Mesendoderm (in vitro differentiated cells): ENCODE data around the gene SSR3.

Experiments used
- DNase-seq: peaks from one replicate; pipeline ENCODE4 v3.0.0; 2013
- H2AK5ac ChIP-seq: 2 replicates; pipeline ENCODE4 v1.6.1; 2013; ENCODE audit warnings: low read length, inconsistent platforms
- H2BK120ac ChIP-seq: 2 replicates; pipeline ENCODE4 v1.6.1; 2013; ENCODE audit warnings: low read depth, mild to moderate bottlenecking, low read length, moderate library complexity, mixed read lengths
- H2BK15ac ChIP-seq: replicated peaks from 2 replicates; pipeline ENCODE4 v1.6.1; 2013; ENCODE audit warnings: low read depth, mild to moderate bottlenecking, moderate library complexity
- H2BK5ac ChIP-seq: 2 replicates; pipeline ENCODE4 v1.6.1; 2013; ENCODE audit warnings: low read length, inconsistent platforms
- H3K18ac ChIP-seq: 2 replicates; pipeline ENCODE4 v1.6.1; 2013; ENCODE audit warnings: mild to moderate bottlenecking, low read length, mixed read lengths
- H3K23ac ChIP-seq: one replicate; pipeline ENCODE4 v1.6.1; 2013; ENCODE audit warnings: low read length
- H3K27ac ChIP-seq: 2 replicates; pipeline ENCODE4 v1.5.1; 2013; ENCODE audit warnings: low read depth, mild to moderate bottlenecking, inconsistent platforms, low read length, moderate library complexity
- H3K27me3 ChIP-seq: 2 replicates; pipeline ENCODE4 v1.6.1; 2013; ENCODE audit warnings: low read length, control low read depth, mild to moderate bottlenecking, inconsistent platforms; ENCODE audit not compliant: insufficient read depth, poor library complexity
- H3K36me3 ChIP-seq: 2 replicates; pipeline ENCODE4 v1.6.1; 2013; ENCODE audit warnings: low read length, inconsistent platforms; ENCODE audit not compliant: control insufficient read depth, insufficient read depth
- H3K4ac ChIP-seq: one replicate; pipeline ENCODE4 v1.6.1; 2013; ENCODE audit warnings: low read depth, mild to moderate bottlenecking, low read length, moderate library complexity
- H3K4me1 ChIP-seq: 2 replicates; pipeline ENCODE4 v1.6.1; 2013; ENCODE audit warnings: low read depth, low read length, inconsistent platforms; ENCODE audit not compliant: control insufficient read depth
- H3K4me2 ChIP-seq: 2 replicates; pipeline ENCODE4 v1.6.1; 2013; ENCODE audit warnings: low read length
- H3K4me3 ChIP-seq: 2 replicates; pipeline ENCODE4 v1.5.1; 2013; ENCODE audit warnings: mild to moderate bottlenecking, low read length
- H3K56ac ChIP-seq: one replicate; pipeline ENCODE4 v1.6.1; 2013; ENCODE audit warnings: low read length
- H3K79me1 ChIP-seq: 2 replicates; pipeline ENCODE4 v1.6.1; 2013; ENCODE audit warnings: low read length, inconsistent platforms
- H3K79me2 ChIP-seq: 2 replicates; pipeline ENCODE4 v1.6.1; 2013; ENCODE audit warnings: mild to moderate bottlenecking, low read length; ENCODE audit not compliant: control insufficient read depth, insufficient read depth
- H3K9ac ChIP-seq: 2 replicates; pipeline ENCODE4 v1.6.1; 2013; ENCODE audit warnings: low read length, inconsistent platforms
- H4K5ac ChIP-seq: one replicate; pipeline ENCODE4 v1.6.1; 2013; ENCODE audit warnings: low read length
- H4K8ac ChIP-seq: one replicate; pipeline ENCODE4 v1.6.1; 2013; ENCODE audit warnings: low read depth, mild to moderate bottlenecking, control low read depth, low read length, moderate library complexity
- WGBS: extraction: QIAGEN DNeasy Blood & Tissue Kit; methylation state at CpG from one replicate; pipeline ENCODE4 v1.1.7; 2013; ENCODE audit warnings: low lambda C conversion rate, missing lambda C conversion rate; ENCODE audit not compliant: insufficient coverage; ENCODE audit errors: extremely low coverage; 5-methylcytosine and 5-hydroxymethylcytosine counted together

The SSR3 gene

DNA sequence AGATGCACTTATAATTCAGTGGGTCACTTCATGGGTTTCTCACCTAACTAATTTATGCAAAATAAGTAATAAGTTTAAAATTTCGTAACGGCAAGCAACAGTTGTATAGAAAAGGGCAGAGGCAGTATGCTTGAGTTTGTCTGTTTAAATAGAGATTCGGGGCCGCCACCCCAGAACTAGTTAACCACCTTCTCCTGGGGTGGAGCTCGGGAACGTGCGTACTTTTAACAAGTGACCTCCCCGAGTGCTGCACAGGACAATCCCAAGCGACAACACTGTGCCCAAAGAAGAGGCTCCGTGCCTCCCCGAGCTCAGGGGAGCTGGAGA lies 439 bp downstream of the SSR3 start:
- Histone ChIP-seq H3K18ac (peak overlapping the region; percentile 69), H2BK120ac (no peak overlapping the region), H3K4ac (peak overlapping the region; percentile 88), H2AK5ac (no peak overlapping the region), H3K23ac (peak overlapping the region; percentile 60), H3K36me3 (peaks cover 5% of the 10 kb centered on the region), H4K5ac (no peak overlapping the region), H3K4me1 (peaks cover 3% of the 10 kb centered on the region), H3K27me3 (no peaks in the 10 kb centered on the region), H3K27ac (peak overlapping the region; percentile 25), H3K4me3 (peak overlapping the region; percentile 100), H2BK5ac (no peak overlapping the region), H3K79me2 (peaks cover 43% of the 10 kb centered on the region), H3K79me1 (peaks cover 7% of the 10 kb centered on the region), H3K56ac (peak overlapping the region; percentile 100), H3K4me2 (peak overlapping the region; percentile 86), H4K8ac (no peak overlapping the region), H3K9ac (peak overlapping the region; percentile 100), H2BK15ac (no peak overlapping the region)
- no peak for DNase-seq
- WGBS: no CpG with 5 or more reads among the region's 11 CpGs

DNA sequence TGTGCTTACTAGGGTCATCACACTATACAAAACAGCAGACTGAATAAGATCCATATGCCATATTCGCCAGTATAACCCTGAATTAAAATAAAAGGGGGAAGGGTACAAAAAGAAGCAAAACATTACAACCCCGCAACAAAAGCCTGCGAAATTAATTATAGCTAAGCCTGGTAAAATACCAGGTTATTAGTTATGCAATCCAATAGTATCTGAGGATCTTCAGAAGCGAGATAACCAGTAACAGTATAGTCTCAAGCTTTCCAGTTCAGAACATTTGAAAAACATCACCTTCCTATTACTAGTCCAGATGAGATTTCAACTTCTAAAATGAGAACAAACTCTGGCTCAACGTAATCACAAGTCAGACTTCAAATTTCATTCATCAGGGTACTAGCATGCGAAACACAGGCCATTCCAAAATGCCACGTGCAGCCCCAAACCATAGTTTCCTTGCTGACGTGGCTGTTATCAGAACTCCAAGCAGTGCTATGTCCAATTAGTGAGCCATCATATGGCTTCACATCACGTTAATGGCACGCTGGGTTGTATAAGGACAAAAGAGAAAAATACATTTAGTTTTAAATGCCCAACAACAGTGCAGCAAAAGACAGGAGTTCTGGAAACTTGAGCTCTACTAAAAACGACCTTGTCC lies 1.1 kb downstream of the SSR3 start:
- Histone ChIP-seq H3K4me2 (peak overlapping the region; percentile 86), H2AK5ac (no peak overlapping the region), H3K27ac (no peak overlapping the region), H4K5ac (no peak overlapping the region), H3K9ac (peak overlapping the region; percentile 100), H2BK5ac (no peak overlapping the region), H3K4me3 (peak overlapping the region; percentile 100), H3K79me2 (peaks cover 44% of the 10 kb centered on the region), H3K18ac (no peak overlapping the region), H4K8ac (no peak overlapping the region), H3K36me3 (peaks cover 5% of the 10 kb centered on the region), H2BK120ac (no peak overlapping the region), H3K4ac (peak overlapping the region; percentile 68), H3K79me1 (peaks cover 7% of the 10 kb centered on the region), H3K27me3 (no peaks in the 10 kb centered on the region), H2BK15ac (no peak overlapping the region), H3K4me1 (peaks cover 3% of the 10 kb centered on the region), H3K23ac (no peak overlapping the region), H3K56ac (peak overlapping the region; percentile 100)
- peak; percentile 60 for DNase-seq
- WGBS: no CpG with 5 or more reads among the region's 11 CpGs

DNA sequence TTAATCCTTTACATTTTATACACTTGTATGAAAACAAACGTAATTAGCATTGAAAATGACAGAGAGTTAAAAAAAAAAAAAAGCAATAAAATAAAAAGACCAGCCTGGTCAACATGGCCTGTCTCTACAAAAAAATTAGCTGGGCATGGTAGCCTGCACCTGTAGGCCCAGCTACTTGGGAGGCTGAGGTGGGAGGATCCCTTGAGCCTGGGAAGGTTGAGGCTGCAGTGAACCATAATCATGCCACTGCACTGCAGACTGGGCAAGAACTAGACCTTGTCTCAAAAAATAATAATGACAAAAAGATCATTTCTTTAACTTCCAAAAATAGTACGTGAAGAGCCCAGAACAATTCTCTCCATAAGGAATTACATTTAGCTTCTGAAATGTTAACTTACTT lies 1.9 kb downstream of the SSR3 start:
- H3K56ac ChIP-seq: no peak overlapping the region
- no peak overlapping the region for H3K4ac ChIP-seq
- no peak overlapping the region for H3K23ac ChIP-seq
- peaks cover 12% of the 10 kb centered on the region for H3K79me1 ChIP-seq
- no peak overlapping the region for H4K5ac ChIP-seq
- no peak overlapping the region for H2BK120ac ChIP-seq
- H3K36me3 ChIP-seq: peaks cover 7% of the 10 kb centered on the region
- no peak for DNase-seq
- H2AK5ac ChIP-seq: no peak overlapping the region
- WGBS: no CpG with 5 or more reads among the region's 2 CpGs
- H3K4me3 ChIP-seq: no peak overlapping the region
- H3K27me3 ChIP-seq: no peaks in the 10 kb centered on the region
- peak overlapping the region; percentile 55 for H3K9ac ChIP-seq
- H3K4me1 ChIP-seq: peaks cover 3% of the 10 kb centered on the region
- no peak overlapping the region for H4K8ac ChIP-seq
- no peak overlapping the region for H2BK5ac ChIP-seq
- H3K79me2 ChIP-seq: peaks cover 50% of the 10 kb centered on the region
- H3K18ac ChIP-seq: no peak overlapping the region
- H3K4me2 ChIP-seq: peak overlapping the region; percentile 41
- no peak overlapping the region for H2BK15ac ChIP-seq
- no peak overlapping the region for H3K27ac ChIP-seq

DNA sequence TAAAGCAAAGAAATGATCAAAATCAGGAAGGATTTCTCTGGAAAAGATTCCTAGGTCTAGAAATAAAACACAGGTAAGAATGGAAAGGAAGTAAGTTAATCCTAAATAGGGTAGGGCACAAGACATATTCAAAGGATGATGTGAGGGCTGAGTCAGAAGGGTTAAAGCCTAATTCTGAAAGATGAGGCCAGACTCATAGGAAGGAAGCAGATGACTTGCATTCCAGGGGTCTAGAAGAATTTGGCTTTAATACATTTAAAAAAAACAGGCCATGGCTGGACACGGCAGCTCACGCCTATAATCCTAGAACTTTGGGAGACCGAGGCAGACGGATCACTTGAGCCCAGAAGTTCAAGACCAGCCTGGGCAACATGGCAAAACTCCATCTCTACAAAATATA lies 3.2 kb downstream of the SSR3 start:
- H3K79me1 ChIP-seq: peaks cover 14% of the 10 kb centered on the region
- no peak overlapping the region for H2AK5ac ChIP-seq
- no peak overlapping the region for H3K9ac ChIP-seq
- no peak overlapping the region for H3K4me3 ChIP-seq
- no peak overlapping the region for H2BK120ac ChIP-seq
- no CpG with 5 or more reads among the region's 4 CpGs for WGBS
- no peaks in the 10 kb centered on the region for H3K27me3 ChIP-seq
- no peak overlapping the region for H3K56ac ChIP-seq
- H3K36me3 ChIP-seq: peaks cover 7% of the 10 kb centered on the region
- H3K27ac ChIP-seq: no peak overlapping the region
- H4K5ac ChIP-seq: no peak overlapping the region
- H2BK15ac ChIP-seq: no peak overlapping the region
- H3K4ac ChIP-seq: no peak overlapping the region
- peak; percentile 60 for DNase-seq
- peaks cover 58% of the 10 kb centered on the region for H3K79me2 ChIP-seq
- H3K23ac ChIP-seq: no peak overlapping the region
- H2BK5ac ChIP-seq: no peak overlapping the region
- no peak overlapping the region for H3K4me2 ChIP-seq
- no peak overlapping the region for H4K8ac ChIP-seq
- no peak overlapping the region for H3K18ac ChIP-seq
- H3K4me1 ChIP-seq: peaks cover 3% of the 10 kb centered on the region

DNA sequence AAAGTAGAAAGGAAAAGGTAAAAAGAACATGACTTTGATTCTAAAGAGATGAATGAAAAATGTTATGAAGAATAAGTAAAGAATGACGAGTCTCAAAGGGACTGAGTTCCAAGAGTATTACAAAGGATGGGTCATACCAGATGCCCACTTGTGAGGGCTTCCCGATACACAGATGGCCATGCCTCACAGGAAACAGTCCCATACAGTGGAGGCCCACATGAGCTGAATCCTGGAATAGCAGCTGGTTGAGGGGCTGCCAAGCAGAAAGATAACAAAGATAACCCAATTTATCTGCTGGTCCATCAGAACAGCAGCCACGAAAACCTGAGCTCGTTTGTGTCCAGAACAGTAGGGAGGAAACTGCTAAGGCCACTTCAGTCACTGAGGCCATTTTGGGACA lies 3.7 kb downstream of the SSR3 start:
- no CpG with 5 or more reads among the region's 4 CpGs for WGBS
- DNase-seq: peak; percentile 5
- peaks cover 9% of the 10 kb centered on the region for H3K36me3 ChIP-seq
- H2BK120ac ChIP-seq: no peak overlapping the region
- peak overlapping the region; percentile 15 for H3K9ac ChIP-seq
- H3K56ac ChIP-seq: no peak overlapping the region
- H2BK5ac ChIP-seq: no peak overlapping the region
- no peak overlapping the region for H2AK5ac ChIP-seq
- H3K4me2 ChIP-seq: no peak overlapping the region
- no peak overlapping the region for H4K5ac ChIP-seq
- H3K4me3 ChIP-seq: no peak overlapping the region
- H3K27me3 ChIP-seq: no peaks in the 10 kb centered on the region
- H3K27ac ChIP-seq: no peak overlapping the region
- peaks cover 62% of the 10 kb centered on the region for H3K79me2 ChIP-seq
- H3K23ac ChIP-seq: no peak overlapping the region
- no peak overlapping the region for H3K18ac ChIP-seq
- no peak overlapping the region for H2BK15ac ChIP-seq
- no peak overlapping the region for H4K8ac ChIP-seq
- H3K4ac ChIP-seq: no peak overlapping the region
- H3K79me1 ChIP-seq: peaks cover 14% of the 10 kb centered on the region
- H3K4me1 ChIP-seq: peaks cover 3% of the 10 kb centered on the region

DNA sequence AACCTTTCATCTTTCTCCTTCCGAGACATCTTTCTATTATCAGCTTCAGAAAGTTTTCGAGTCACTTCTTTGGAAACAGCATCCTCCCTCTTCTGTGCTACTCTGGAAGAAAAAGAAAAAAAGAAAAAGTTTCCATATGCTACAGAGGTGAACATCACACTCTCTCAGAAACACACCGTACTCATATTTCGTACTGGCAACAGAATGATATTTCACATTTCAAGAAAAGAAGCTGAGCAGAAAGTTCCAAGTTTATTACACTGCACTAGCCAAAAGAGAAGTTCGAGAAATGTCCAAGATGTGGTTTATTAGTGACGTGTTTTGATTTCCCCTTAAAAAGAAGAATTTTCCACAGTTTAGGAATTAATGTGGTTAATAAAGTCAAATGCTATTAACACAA lies 6.0 kb downstream of the SSR3 start:
- Histone ChIP-seq H3K27me3 (no peaks in the 10 kb centered on the region), H3K23ac (no peak overlapping the region), H3K79me1 (peaks cover 17% of the 10 kb centered on the region), H3K27ac (no peak overlapping the region), H2BK15ac (no peak overlapping the region), H3K36me3 (peaks cover 9% of the 10 kb centered on the region), H3K9ac (no peak overlapping the region), H3K18ac (no peak overlapping the region), H4K5ac (no peak overlapping the region), H3K56ac (no peak overlapping the region), H2BK5ac (no peak overlapping the region), H3K4me2 (no peak overlapping the region), H4K8ac (no peak overlapping the region), H3K4me1 (peaks cover 3% of the 10 kb centered on the region), H3K79me2 (peaks cover 57% of the 10 kb centered on the region), H3K4ac (no peak overlapping the region), H3K4me3 (no peak overlapping the region), H2AK5ac (no peak overlapping the region), H2BK120ac (no peak overlapping the region)
- no peak for DNase-seq
- WGBS: no CpG with 5 or more reads among the region's 6 CpGs
